NCI-H524 treated with DMSO at 0.1 percent for 48 hours (cell line): ENCODE measurements around the gene SIGLECL1.
"Not testable (repeated sequence)": the region's sequence is repeated elsewhere in the genome, so short reads cannot be mapped to it uniquely, and the experiment has no call there.

ENCODE experiments used
- DNase-seq: peaks from one replicate; lab custom pipeline; 2025; lab: John Stamatoyannopoulos, UW

Gene SIGLECL1

DNA sequence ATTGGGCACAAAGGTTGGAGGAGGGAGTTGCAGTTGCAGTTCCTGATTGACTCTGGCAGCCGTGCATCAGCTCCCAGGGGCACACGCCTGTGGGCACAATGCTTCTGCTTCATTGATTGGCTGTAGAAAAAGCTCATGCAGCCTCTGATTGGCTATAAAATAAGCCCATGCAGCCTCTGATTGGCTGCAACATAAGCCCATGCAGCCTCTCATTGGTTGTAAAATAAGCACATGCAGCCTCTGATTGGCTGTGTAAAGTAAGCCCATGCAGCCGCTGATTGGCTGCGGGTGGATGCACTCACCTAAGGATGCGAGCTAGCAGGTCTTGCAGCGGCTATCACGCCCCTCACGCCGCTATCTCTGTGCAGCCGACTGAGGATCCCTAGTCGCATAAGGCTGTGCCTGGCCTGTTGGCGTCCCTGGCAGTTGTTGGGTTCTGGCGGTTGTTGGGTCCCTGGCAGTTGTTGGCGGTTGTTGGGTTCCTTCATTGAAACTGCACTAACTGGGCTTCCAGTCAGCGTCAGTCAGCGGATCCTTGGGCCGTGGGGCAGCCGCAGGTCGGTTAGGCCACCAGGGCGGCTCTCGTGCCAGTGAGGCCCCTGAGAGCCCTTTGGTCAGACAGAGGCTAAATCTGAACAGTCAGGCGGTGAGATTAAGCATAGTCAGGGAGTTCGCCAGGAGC, at the start of gene SIGLECL1:
SIGLECL1 (plus strand) TSS at position 295 of the 682 bp plus-strand sequence. CDS start 12,993 bp downstream, outside the sequence.
- DNase-seq = no peak

- DNase-seq = no peak
Measured at GRCh38 chr19:51201712-51202111, 49.2 kb upstream of the SIGLECL1 start.

DNA sequence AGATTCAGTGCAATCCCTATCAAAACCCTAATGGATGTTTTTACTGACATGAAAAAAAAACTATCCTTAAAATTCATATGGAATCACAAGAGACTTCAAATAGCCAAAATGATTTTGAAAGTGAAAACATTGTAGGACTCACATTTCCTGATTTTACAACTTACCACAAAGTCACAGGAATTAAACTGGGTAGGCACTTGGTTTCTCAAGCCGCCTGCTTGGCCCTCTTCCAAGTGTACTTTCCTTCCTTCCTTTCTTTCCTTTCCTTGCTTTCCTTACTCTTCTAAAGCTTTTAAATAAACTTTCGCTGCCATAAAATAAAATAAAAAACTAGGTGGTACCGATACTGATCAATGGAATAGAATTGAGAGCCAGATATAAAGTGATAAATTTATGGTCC, 47.0 kb upstream of the SIGLECL1 start:
- no peak for DNase-seq

- no peak for DNase-seq
Measured at GRCh38 chr19:51204321-51204720, 46.6 kb upstream of the SIGLECL1 start.

- no peak for DNase-seq
Measured at GRCh38 chr19:51207747-51208146, 43.1 kb upstream of the SIGLECL1 start.

- no peak for DNase-seq
Measured at GRCh38 chr19:51210191-51210784, 40.6 kb upstream of the SIGLECL1 start.

- DNase-seq = not testable (repeated sequence)
Measured at GRCh38 chr19:51210874-51211361, 40.0 kb upstream of the SIGLECL1 start.

DNA sequence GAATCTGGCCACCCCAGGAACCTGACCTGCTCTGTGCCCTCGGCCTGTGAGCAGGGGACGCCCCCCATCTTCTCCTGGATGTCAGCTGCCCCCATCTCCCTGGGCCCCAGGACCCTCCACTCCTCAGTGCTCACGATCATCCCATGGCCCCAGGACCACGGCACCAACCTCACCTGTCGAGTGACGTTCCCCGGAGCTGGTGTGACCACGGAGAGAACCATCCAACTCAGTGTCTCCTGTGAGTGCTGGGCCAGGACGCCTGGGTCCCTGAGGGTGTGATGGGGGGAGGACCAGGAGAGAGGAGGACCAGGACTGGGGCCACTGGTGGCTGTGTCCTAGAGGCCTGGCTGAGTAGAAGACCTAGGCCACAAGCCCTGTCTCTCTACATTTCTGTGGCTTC, 39.0 kb upstream of the SIGLECL1 start:
- DNase-seq = no peak

DNA sequence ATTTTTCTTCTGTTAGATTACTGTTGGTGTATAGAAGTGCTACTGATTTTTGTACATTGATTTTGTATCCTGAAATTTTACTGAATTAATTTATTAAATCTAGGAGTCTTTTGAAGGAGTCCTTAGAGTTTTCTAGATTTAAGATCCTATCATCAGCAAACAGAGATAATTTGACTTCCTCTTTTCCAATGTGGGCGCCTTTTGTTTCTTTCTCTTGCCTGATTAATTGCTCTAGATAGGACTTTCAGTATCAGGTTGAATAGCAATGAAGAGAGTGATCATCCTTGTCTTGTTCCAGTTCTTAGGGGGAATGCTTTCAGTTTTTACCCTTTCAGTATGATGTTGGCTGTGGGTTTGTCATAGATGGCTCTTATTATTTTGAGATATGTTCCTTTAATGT, 31.6 kb upstream of the SIGLECL1 start:
- DNase-seq = no peak

DNA sequence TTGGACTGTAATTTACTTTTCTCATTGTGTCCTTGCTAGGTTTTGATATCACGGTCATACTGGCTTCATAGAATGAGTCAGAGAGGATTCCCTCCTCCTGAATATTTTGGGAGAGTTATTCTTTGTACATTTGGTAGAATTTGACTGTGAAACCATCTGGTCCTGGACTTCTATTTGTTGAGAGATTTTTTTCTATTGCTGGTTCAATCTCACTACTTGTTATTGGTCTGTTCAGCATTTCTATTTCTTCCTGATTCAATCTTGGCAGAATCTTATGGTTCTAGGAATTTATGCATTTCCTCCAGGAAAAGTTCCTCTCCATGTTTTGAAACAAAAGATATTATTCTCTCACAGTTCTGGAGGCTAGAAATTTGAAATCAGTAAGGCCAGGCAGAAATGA, 30.9 kb upstream of the SIGLECL1 start:
- DNase-seq = no peak

GRCh38 chr19:51220996-51221395, 29.9 kb upstream of the SIGLECL1 start:
- DNase-seq = no peak

DNA sequence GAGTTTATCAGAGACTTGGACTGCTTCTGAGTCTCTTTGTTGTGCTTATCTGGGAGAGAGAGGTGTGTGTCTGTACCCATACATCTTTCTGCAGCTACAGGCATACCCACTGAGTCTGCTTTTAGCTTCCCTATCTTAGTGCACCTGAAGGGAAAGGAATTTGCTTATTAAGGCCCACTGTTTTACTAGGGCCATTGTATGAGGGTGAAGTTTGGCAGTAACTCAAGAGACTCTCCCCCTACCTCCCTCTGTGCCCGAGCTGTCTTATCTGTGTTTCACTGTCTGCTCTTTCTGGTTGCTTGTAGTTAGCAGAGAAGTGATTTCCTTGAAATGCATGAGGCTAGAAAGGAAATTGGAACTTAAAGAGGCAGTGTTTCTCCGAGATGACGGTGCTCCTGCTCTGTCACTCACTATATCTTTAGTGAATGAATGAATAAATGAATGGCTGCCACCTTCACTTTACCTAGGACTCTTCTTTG, 26.7 kb upstream of the SIGLECL1 start:
- no peak for DNase-seq

GRCh38 chr19:51224898-51225393, 25.9 kb upstream of the SIGLECL1 start, which contains the start of gene CD33:
TSS of gene CD33 (plus strand) at chr19:51225080. CDS start at chr19:51225119, 39 bp downstream.
- DNase-seq = not testable (repeated sequence)

DNA sequence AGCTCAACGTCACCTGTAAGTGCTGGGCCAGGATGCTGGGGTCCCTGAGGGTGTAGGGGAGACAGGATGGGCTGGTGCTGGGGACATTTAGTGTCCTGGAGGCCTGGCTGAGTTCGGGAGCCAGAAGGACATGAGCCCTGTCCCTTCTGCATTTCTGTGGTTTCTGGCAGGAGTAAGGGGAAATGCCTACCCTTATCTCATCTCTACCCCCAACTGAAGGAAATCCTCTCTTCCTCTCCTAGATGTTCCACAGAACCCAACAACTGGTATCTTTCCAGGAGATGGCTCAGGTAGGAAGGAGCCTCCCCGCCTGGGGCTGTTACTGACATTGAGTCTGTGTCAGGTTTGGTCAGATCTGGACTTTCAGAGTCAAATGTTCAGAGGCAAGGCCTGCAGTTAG, 24.8 kb upstream of the SIGLECL1 start:
- no peak for DNase-seq

DNA sequence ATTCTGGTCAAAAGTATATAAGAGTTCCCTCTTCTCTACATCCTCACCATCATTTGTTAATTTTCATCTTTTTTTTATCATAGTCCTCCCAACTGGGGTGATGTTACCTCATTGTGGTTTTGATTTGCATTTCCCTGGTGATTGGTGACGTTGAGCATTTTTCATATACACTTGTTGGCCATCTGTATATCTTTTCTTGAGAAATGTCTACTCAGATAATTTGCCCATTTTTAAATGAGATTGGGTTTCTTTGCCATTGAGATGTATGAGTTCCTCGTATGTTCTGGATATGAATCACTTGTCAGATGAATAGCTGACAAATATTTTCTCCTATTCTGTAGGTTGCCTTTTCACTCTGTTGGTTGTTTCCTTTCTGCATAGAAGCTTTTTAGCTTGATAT, 23.6 kb upstream of the SIGLECL1 start:
- no peak for DNase-seq

- DNase-seq = no peak
Measured at GRCh38 chr19:51227966-51228365, 22.9 kb upstream of the SIGLECL1 start.

DNA sequence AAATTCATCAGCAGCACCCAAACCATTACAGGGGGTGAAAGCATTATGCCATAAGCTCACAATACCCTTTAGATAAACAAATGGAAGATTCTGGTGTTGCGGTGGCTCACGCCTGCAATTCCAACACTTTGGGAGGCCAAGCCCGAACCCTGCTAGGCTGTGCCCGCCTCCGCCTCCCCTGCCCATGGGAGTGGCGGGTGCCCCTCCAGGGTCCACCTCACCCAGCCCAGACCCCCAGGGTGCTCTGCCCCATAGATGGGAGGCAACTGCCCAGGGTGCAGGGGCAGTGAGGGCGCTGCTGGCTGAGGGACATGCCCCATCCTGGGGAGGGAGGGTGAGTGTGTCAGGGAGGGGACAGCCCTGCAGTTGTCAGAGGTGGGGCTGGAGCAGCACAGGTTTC, 10.0 kb upstream of the SIGLECL1 start:
- no peak for DNase-seq

GRCh38 chr19:51242881-51243630, 7.8 kb upstream of the SIGLECL1 start:
- DNase-seq = no peak

- DNase-seq = no peak
Measured at GRCh38 chr19:51246164-51246552, 4.7 kb upstream of the SIGLECL1 start.

GRCh38 chr19:51247972-51248590, 2.8 kb upstream of the SIGLECL1 start:
- DNase-seq = no peak

DNA sequence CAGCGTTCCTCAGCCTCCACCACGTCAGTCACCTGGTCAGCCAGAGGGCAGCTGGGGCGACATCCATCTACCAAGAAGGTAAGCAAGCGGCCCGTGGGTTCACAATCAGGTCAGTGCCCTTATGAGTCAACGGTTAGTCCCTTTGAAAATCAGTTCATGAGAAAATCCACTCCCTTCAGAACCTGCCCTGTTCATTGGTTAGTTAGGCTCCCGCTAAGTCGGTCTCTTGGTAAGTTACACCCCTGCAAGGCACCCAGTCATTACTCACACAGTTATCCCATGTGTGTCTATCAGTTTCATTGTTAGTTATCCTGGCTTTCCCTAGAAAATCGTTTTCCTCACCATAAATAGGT, 564 bp downstream of the SIGLECL1 start:
- DNase-seq = no peak
